Caco-2 (cell line): ENCODE measurements around the gene SLC39A7. TPM values are rescaled to one million over a fixed set of nuclear protein-coding genes. Genes with fewer than 3 reads are reported as not detected.

Source experiments
- BruUV-seq: library from RNA; stranded (reverse); fragments of 400-500 nt; replicated peaks from 2 replicates; lab custom pipeline; 2021; lab: Mats Ljungman, UMichigan
- CTCF ChIA-PET: fragments of 300-600 bp; sonication (Branson Sonifier 250); formaldehyde crosslinking; loops from one replicate; lab custom pipeline; 2022; ENCODE audit warnings: antibody characterized with exemption; lab: Charles Lee
- POLR2A ChIA-PET: fragments of 300-600 bp; sonication (Branson Sonifier 250); formaldehyde crosslinking; loops from one replicate; lab custom pipeline; 2022; ENCODE audit warnings: antibody characterized with exemption; lab: Charles Lee
- DNase-seq, 2 experiments: peaks; one replicate each; pipeline versions ENCODE4 v3.0.0 to v3.0.0-alpha.2; 2020 to 2022
- H3K27me3 ChIP-seq: replicated peaks from 2 replicates; pipeline ENCODE4 v1.6.0; 2011; ENCODE audit warnings: low read length; ENCODE audit not compliant: control insufficient read depth, insufficient read depth
- H3K36me3 ChIP-seq: 2 replicates; pipeline ENCODE4 v1.5.1; 2011; ENCODE audit warnings: low read length; ENCODE audit not compliant: control insufficient read depth, insufficient read depth
- H3K4me1 ChIP-seq: fragments of 250-450 bp; sonication (Bioruptor Pico); 2 replicates; pipeline ENCODE4 v1.5.1; 2020; ENCODE audit warnings: mild to moderate bottlenecking
- H3K4me3 ChIP-seq: 2 replicates; pipeline ENCODE4 v1.5.1; 2011; ENCODE audit warnings: low read depth, mild to moderate bottlenecking, control low read depth, low read length
- H3K9me3 ChIP-seq: fragments of 250-450 bp; sonication (Bioruptor Pico); 2 replicates; pipeline ENCODE4 v1.5.1; 2020; ENCODE audit warnings: mild to moderate bottlenecking, moderate library complexity
- H3K27ac Mint-ChIP-seq: one replicate; pipeline ENCODE4 v1.8.0; 2022; ENCODE audit warnings: mixed read lengths; ENCODE audit not compliant: unreplicated experiment
- H3K27me3 Mint-ChIP-seq: one replicate; pipeline ENCODE4 v1.8.0; 2022; ENCODE audit warnings: mixed read lengths; ENCODE audit not compliant: insufficient read depth, unreplicated experiment
- H3K36me3 Mint-ChIP-seq: one replicate; pipeline ENCODE4 v1.8.0; 2022; ENCODE audit warnings: mild to moderate bottlenecking, mixed read lengths; ENCODE audit not compliant: insufficient read depth, unreplicated experiment
- H3K4me1 Mint-ChIP-seq: one replicate; pipeline ENCODE4 v1.8.0; 2022; ENCODE audit warnings: low read depth, mixed read lengths; ENCODE audit not compliant: unreplicated experiment
- H3K4me3 Mint-ChIP-seq: one replicate; pipeline ENCODE4 v1.8.0; 2022; ENCODE audit warnings: mild to moderate bottlenecking, moderate library complexity, mixed read lengths; ENCODE audit not compliant: unreplicated experiment
- H3K9me3 Mint-ChIP-seq: one replicate; pipeline ENCODE4 v1.8.0; 2022; ENCODE audit warnings: mixed read lengths; ENCODE audit not compliant: unreplicated experiment
- CTCF ChIP-seq, 2 experiments: fragments of 200-600 bp in 1 of 2; IDR thresholded peaks; 1 replicate in 1 of 2; 2 replicates in 1 of 2; pipeline versions ENCODE4 v1.5.1 to v1.8.0; 2011 to 2022; ENCODE audit warnings: antibody characterized with exemption in 1 of 2, control low read depth in 1 of 2, inconsistent platforms in 1 of 2, low read depth in 1 of 2, low read length in 1 of 2, mild to moderate bottlenecking in 1 of 2, moderate library complexity in 1 of 2; ENCODE audit not compliant: insufficient read depth in 1 of 2, severe bottlenecking in 1 of 2, unreplicated experiment in 1 of 2
- intact Hi-C: fragments of 100-400 bp; cut with micrococcal nuclease; formaldehyde crosslinking; loops from one replicate; pipeline ENCODE4 v1.10.0; 2022; ENCODE audit not compliant: unreplicated experiment
- total RNA-seq: library from RNA; stranded (reverse); gene quantifications from 2 replicates; pipeline ENCODE4 v1.2.3, GENCODE V29; 2022

The SLC39A7 gene
- total RNA-seq, 1 experiment from 2014 or later = 140 TPM

GRCh38 chr6:33181141-33181540 is 19.5 kb upstream of the SLC39A7 start:
- Histone ChIP-seq H3K4me3 (no peak overlapping the region), H3K4me1 (no peaks in the 10 kb centered on the region), H3K27me3 (no peaks in the 10 kb centered on the region), H3K9me3 (no peaks in the 10 kb centered on the region), H3K36me3 (no peaks in the 10 kb centered on the region)
- Mint-ChIP-seq H3K27me3 (peaks cover 13% of the 10 kb centered on the region), H3K36me3 (no peaks in the 10 kb centered on the region), H3K4me1 (no peaks in the 10 kb centered on the region), H3K4me3 (no peak overlapping the region), H3K9me3 (peaks cover 22% of the 10 kb centered on the region), H3K27ac (no peak overlapping the region)
- no TSS peak for BruUV-seq
- ChIA-PET POLR2A (no interaction called here), CTCF (no interaction called here)
- no peak for TF ChIP-seq CTCF (IDR thresholded peaks at IDR 0.05; ENCODE audit: insufficient read depth in 1 of 2, low read depth in 1 of 2, low read length in 1 of 2, severe bottlenecking in 1 of 2, unreplicated experiment in 1 of 2)
- DNase-seq = no peak
- intact Hi-C loops = no loop called here

DNA sequence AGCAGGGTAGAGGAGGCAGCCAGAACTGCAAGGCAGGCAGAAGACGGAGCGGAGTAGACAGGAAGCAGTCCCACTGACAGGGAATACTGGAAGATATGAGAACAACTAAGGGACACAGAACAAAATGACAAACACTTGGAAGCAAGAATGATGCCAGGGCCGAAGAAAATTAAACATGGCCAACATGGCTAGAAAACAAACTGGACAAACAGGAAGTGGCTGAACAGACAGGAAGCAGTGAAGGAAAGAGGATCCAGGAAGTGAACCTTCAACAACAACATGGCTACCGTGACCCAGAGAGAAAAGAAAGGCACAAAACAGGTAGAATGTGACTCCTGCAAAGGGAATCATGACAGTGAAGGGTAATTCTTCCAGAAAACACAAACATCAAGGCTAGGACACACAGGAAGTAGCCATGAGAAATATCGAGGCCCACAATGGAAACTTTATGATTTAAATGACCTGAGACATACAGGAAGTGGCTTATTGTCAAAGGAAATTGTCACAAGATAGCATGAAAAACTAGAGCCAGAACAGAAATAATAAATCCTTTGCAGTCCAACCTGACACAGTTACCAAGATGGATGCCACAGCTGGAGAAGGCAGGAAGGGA is 17.5 kb upstream of the SLC39A7 start:
- no peak for DNase-seq
- H3K4me3 Mint-ChIP-seq = no peak overlapping the region
- H3K4me1 Mint-ChIP-seq = no peaks in the 10 kb centered on the region
- H3K4me3 ChIP-seq = no peak overlapping the region
- no TSS peak for BruUV-seq
- H3K36me3 ChIP-seq = no peaks in the 10 kb centered on the region
- ChIA-PET POLR2A (no interaction called here), CTCF (interaction anchor here (0.6 kb wide), 1 partner anchor 17 kb away, joined by 5 read pairs; no protein-coding TSS in a partner anchor)
- intact Hi-C loops = no loop called here
- H3K27me3 Mint-ChIP-seq = peaks cover 10% of the 10 kb centered on the region
- no peak for TF ChIP-seq CTCF (IDR thresholded peaks at IDR 0.05; ENCODE audit: insufficient read depth in 1 of 2, low read depth in 1 of 2, low read length in 1 of 2, severe bottlenecking in 1 of 2, unreplicated experiment in 1 of 2)
- H3K36me3 Mint-ChIP-seq = no peaks in the 10 kb centered on the region
- H3K4me1 ChIP-seq = no peaks in the 10 kb centered on the region
- peaks cover 22% of the 10 kb centered on the region for H3K9me3 Mint-ChIP-seq
- no peaks in the 10 kb centered on the region for H3K9me3 ChIP-seq
- H3K27ac Mint-ChIP-seq = peak overlapping the region; percentile 29
- H3K27me3 ChIP-seq = no peaks in the 10 kb centered on the region

DNA sequence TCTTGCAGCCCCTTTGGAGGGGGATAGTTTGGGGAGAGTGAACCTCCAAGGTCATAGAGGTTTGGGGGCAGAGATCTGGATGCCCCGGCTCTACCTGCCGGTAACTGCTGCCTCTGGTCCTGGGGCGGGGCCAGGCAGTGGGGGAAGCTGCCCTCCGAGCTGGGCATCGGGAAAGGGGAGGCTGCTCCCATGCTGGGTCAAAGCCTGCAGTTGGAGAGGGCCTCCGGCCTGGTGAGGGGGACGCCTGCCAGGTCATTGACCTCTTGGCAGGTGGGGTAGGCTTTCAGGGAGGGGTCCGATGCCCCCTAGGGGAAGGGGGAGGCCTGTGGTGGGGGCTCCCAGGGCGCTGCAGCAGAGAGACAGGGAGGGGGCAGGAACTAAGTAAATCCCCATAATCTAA is 15.5 kb upstream of the SLC39A7 start:
- H3K27me3 Mint-ChIP-seq = peaks cover 11% of the 10 kb centered on the region
- Histone ChIP-seq H3K4me3 (no peak overlapping the region), H3K9me3 (no peaks in the 10 kb centered on the region), H3K27me3 (no peaks in the 10 kb centered on the region), H3K4me1 (no peaks in the 10 kb centered on the region), H3K36me3 (no peaks in the 10 kb centered on the region)
- peaks cover 22% of the 10 kb centered on the region for H3K9me3 Mint-ChIP-seq
- no peak overlapping the region for H3K4me3 Mint-ChIP-seq
- no peak overlapping the region for H3K27ac Mint-ChIP-seq
- H3K36me3 Mint-ChIP-seq = no peaks in the 10 kb centered on the region
- no TSS peak for BruUV-seq
- no peak for DNase-seq
- H3K4me1 Mint-ChIP-seq = no peaks in the 10 kb centered on the region
- intact Hi-C loops = no loop called here
- TF ChIP-seq CTCF (IDR thresholded peaks at IDR 0.05; ENCODE audit: insufficient read depth in 1 of 2, low read depth in 1 of 2, low read length in 1 of 2, severe bottlenecking in 1 of 2, unreplicated experiment in 1 of 2) = no peak
- CTCF ChIA-PET = no interaction called here
- POLR2A ChIA-PET = no interaction called here
